DMS153 treated with DMSO at 0.1 percent for 48 hours (cell line): ENCODE data around the gene SUN1.
"Not testable (repeated sequence)": the region's sequence is repeated elsewhere in the genome, so short reads cannot be mapped to it uniquely, and the experiment has no call there.

Experiments used
- DNase-seq: peaks from one replicate; lab custom pipeline; 2025; ENCODE audit not compliant: unreplicated experiment; lab: John Stamatoyannopoulos, UW

The SUN1 gene

GRCh38 chr7:902996-903395, 70.7 kb downstream of the SUN1 start:
- no peak for DNase-seq

GRCh38 chr7:903921-904755, 71.9 kb downstream of the SUN1 start:
- DNase-seq, result no peak

DNA sequence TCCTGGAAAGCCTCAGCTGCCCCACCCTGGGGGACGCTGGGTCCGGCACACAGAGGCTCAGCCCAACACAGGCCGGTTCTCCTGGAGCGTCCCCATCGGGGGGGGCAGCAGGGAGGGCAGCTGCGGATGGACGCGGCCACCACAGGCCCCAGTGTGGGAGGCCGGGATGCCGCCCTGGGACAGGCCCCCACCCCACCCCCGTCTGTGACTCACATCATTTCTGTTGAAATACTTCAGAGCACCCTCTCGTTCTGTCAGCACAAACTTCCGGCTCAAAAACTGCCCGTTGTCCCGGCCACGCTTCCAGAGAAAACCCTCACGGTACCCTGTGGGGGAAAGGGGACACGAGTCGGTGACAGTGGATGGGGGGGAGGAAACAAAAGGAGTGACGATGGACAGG, 72.6 kb downstream of the SUN1 start:
- DNase-seq, result no peak

GRCh38 chr7:906776-907157, 74.5 kb downstream of the SUN1 start:
- DNase-seq, result no peak

DNA sequence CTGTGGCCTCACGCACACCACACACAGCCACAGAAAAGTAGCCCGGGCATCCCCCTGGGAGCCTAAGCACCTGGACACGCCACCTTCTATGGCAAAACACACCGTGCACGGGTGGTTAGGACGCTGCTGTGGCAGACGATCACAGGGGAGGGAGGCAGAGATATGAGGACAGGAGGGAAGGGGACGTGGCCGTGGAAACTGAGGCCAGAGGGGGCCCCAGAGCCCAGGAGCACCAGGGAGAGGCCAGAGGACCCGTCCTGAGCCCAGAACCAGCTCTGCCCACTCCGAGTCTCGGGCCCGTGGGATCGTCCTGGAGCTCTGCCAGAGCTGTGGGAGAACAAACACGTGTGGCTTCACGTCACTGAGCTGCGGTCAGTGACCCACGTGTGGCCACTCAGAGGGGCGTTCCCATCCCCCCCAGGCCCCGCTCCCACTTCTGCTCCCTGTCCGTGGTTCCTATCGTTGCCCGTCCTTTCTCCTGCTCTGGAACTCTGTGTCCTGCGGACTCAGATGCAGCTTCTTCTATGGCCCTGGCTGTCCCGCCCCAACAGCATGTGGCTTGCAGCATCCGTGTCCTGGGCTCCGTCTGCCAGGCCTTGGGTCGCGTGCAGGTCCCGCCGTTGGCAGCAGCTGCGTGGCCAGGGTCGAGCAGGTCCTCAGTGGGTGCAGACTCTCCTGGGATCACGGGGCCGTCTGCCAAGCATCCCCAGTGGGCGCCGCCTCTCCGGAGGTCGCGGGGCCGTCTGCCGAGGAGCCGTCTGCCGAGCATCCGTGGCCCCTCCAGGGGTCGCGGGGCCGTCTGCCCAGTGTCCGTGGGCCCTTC, 75.1 kb downstream of the SUN1 start:
- DNase-seq, result no peak

- no peak for DNase-seq
Measured at GRCh38 chr7:908159-908581, 75.9 kb downstream of the SUN1 start.

DNA sequence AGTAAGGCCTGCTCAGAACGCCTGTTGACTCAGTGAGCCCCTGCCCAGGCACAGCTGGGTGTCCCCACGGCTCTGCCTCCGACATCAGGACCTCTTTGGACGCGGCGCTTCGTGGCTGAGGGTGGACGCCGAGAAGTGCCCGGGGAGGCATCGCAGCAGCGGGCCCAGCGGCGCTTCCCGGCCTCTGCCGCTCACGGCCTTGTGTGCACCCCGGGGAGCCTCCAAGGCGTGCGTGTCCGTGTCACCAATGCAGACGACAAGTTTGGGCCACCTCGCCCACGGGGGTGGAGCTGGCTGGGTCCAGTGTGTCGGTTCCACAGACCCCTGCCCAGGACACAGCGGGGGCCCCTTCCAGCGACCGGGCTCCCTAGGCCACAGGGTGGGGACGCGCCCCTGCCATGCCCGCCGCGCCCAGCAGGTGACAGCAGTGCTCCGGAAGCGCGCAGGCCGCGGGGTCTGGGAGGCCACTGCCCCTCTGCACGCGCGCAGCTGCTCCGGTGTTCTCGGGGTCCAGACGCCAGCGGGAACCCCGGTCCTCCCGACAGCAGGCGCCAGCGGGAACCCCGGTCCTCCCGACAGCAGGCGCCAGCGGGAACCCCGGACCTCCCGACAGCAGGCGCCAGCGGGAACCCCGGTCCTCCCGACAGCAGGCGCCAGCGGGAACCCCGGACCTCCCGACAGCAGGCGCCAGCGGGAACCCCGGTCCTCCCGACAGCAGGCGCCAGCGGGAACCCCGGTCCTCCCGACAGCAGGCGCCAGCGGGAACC, 76.5 kb downstream of the SUN1 start:
- not testable (repeated sequence) for DNase-seq

- DNase-seq, result no peak
Measured at GRCh38 chr7:909358-910329, 77.4 kb downstream of the SUN1 start.

GRCh38 chr7:910441-910861, 78.2 kb downstream of the SUN1 start:
- no peak for DNase-seq

DNA sequence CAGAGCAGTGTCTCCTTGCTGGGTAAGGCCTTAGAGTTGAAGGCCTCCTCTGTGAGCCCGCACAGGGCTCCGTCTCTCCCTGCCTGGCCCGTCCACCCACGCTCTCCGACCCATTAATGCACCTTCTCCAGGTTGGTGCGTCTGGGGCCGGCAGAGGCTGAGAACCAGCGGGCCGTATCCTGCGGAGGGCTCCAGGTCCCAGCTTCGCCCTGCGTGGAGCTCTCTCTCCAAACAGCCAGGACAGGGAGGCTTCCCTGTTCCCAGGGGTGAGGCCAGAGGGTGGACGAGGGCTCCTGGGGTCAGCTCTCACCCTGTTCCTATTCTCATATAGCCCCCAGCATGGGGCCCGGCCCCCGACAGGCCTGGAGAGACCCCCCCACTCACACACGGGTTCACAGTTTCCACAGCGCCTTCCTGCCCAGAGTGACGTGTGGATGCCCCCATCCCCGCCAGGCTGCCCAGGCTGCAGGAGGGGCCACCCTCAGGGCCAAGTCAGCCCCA, 78.7 kb downstream of the SUN1 start:
- no peak for DNase-seq

DNA sequence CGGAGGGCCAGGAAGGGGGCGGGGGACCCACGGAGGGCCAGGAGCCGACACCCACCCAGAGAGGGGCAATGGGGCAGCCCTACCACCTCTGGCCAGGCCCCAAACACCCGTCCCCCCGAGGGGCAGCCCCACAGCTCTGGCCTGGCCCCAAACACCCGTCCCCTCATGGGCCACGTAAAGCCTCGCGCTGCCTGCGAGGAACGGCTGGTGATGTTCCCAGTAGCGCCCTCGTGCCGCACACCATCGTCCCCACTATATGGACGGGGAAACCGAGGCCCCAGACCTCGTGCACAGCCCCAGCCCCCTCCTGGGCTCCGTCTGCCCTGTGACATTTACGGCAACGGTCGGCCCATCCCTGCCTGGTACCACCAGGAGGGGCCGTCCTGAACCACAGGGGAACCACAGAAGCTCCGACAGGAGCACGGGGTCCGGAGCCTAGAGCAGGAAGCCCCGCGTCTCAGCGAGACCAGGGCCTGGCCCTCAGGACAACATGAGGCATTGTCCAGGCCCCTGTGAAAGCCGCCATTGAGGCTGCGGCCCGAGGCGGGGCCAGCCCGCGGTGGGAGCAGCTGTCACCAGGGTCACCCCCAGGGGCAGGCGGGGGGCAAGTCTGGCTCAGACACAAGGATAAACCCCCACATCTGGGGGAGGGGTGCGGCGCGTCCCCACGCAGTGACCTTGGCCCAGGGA, 79.7 kb downstream of the SUN1 start:
- DNase-seq, result no peak

DNA sequence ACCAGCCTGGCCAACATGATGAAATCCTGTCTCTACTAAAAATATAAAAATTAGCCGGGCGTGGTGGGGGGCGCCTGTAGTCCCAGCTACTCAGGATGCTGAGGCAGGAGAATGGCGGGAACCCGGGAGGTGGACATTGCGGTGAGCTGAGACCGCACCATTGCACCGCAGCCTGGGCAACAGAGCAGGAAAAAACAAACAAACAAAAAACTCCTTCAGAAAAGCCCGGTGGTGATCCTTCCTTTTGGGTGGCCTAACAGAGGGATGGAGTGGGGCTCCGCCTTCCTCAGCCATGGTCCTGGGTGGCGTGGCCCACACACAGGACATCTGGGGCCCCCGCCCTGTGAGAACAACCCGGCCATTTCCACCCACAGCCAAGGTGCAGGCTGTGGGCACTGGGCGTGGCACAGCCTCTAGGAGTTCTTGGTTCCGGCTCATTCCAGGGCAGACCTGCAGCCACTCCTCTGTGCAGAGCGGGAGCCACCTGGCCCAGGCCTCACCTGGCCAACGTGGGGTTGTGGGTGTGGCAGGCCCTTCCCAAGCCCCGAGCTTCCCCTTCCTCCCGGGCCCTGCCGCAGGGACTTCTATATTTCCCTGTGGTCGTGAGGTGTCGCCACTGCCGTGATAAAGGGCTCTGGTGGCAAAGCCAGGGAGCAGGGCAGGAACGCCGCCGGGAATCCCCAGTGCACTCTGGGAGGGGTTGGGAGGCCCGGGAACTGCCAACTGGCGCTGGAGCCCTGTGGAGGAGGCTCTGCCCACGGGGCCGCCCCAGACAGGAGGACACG, 81.7 kb downstream of the SUN1 start:
- DNase-seq, result no peak

- no peak for DNase-seq
Measured at GRCh38 chr7:914521-915194, 82.4 kb downstream of the SUN1 start.

GRCh38 chr7:915291-916218, 83.3 kb downstream of the SUN1 start:
- DNase-seq, result no peak

GRCh38 chr7:916291-916941, 84.1 kb downstream of the SUN1 start:
- DNase-seq, result no peak

- no peak for DNase-seq
Measured at GRCh38 chr7:917255-918117, 85.2 kb downstream of the SUN1 start.
